K562 (cell line): ENCODE results near the gene BSDC1. TPM values are rescaled to one million over a fixed set of nuclear protein-coding genes. Genes with fewer than 3 reads are reported as not detected.

Experiments used
- ARID2 ChIP-seq: fragments of 450-650 bp; IDR thresholded peaks from 2 replicates; pipeline ENCODE4 v1.6.1; 2017; ENCODE audit warnings: antibody characterized with exemption, mild to moderate bottlenecking
- BHLHE40 ChIP-seq: IDR thresholded peaks from 2 replicates; pipeline ENCODE4 v1.6.1; 2011; ENCODE audit warnings: low read length, improper control_type of control experiment
- BMI1 ChIP-seq: fragments of 150-350 bp; IDR thresholded peaks from 2 replicates; pipeline ENCODE4 v1.6.1; 2014; ENCODE audit warnings: low read length
- CAMTA2 ChIP-seq: fragments of 250-450 bp; sonication (Bioruptor Pico); conservative IDR thresholded peaks from 2 replicates; pipeline ENCODE4 v1.5.1; 2022
- NFE2L1 ChIP-seq: fragments of 450-650 bp; IDR thresholded peaks from 2 replicates; pipeline ENCODE4 v1.6.1; 2016; ENCODE audit warnings: missing genetic modification characterization, low read depth, mild to moderate bottlenecking, missing compliant biosample characterization, moderate library complexity, borderline replicate concordance
- NONO ChIP-seq, 2 experiments: fragments of 200-400 bp in 1 of 2; fragments of 450-650 bp in 1 of 2; formaldehyde crosslinking in 1 of 2; IDR thresholded peaks; 2 replicates each; pipeline ENCODE4 v1.6.1; 2017; ENCODE audit warnings: low read depth in 2 of 2, mild to moderate bottlenecking in 2 of 2, moderate library complexity in 2 of 2, low read length in 1 of 2
- POLR2B ChIP-seq: fragments of 450-650 bp; IDR thresholded peaks from 2 replicates; pipeline ENCODE4 v1.6.1; 2018; ENCODE audit warnings: low read depth; ENCODE audit not compliant: partially characterized antibody
- RBM15 ChIP-seq: fragments of 200-400 bp; formaldehyde crosslinking; IDR thresholded peaks from 2 replicates; pipeline ENCODE4 v1.6.1; 2018; ENCODE audit warnings: mild to moderate bottlenecking, low read length, moderate library complexity; ENCODE audit not compliant: insufficient read depth
- TEAD2 ChIP-seq: fragments of 450-650 bp; IDR thresholded peaks from 2 replicates; pipeline ENCODE4 v1.6.1; 2016; ENCODE audit warnings: missing genetic modification characterization, control low read depth, missing compliant biosample characterization
- TRIM28 ChIP-seq: fragments of 450-650 bp; IDR thresholded peaks from 2 replicates; pipeline ENCODE4 v1.6.1; 2017
- XRCC4 ChIP-seq: IDR thresholded peaks from one replicate; pipeline ENCODE4 v1.6.1; 2011; ENCODE audit not compliant: insufficient read depth, insufficient read length; ENCODE audit errors: extremely low read depth
- ZBTB17 ChIP-seq: fragments of 450-650 bp; formaldehyde crosslinking; IDR thresholded peaks from 2 replicates; pipeline ENCODE4 v1.4.0; 2020; ENCODE audit warnings: mild to moderate bottlenecking
- ZC3H11A ChIP-seq: IDR thresholded peaks from 2 replicates; pipeline ENCODE4 v1.6.1; 2012; ENCODE audit warnings: low read depth, low read length, improper control_type of control experiment
- ZNF174 ChIP-seq: fragments of 250-450 bp; sonication (Bioruptor Pico); IDR thresholded peaks from 2 replicates; pipeline ENCODE4 v1.4.0; 2020; ENCODE audit warnings: mild to moderate bottlenecking
- ZNF436 ChIP-seq: fragments of 250-450, 450-650 bp; sonication (Bioruptor Pico); formaldehyde crosslinking; IDR thresholded peaks from 2 replicates; pipeline ENCODE4 v1.7.0; 2020; ENCODE audit warnings: mild to moderate bottlenecking
- polyA plus RNA-seq, 8 experiments: library from polyadenylated mRNA; depleted of rRNA in 4 of 8; stranded (reverse) in 5 of 8; unstranded in 3 of 8; fragments of >200 nt; fragmentation: Nextera tagmentation in 2 of 8; fragmentation: Illumina TruSeq in 1 of 8; extraction: Ambion mirVana in 2 of 8; extraction: Trizol in 1 of 8; gene quantifications; 2 replicates each; pipeline versions ENCODE4 v1.2.1 to v1.2.3, GENCODE V29; 2011 to 2014; ENCODE audit warnings: inconsistent platforms in 1 of 8, missing spikeins in 1 of 8
- total RNA-seq, 7 experiments: library from RNA; depleted of rRNA in 6 of 7; stranded (reverse); fragments of >200 nt in 6 of 7; fragmentation: Illumina TruSeq in 2 of 7; extraction: Trizol in 2 of 7; gene quantifications; 2 replicates each; pipeline versions ENCODE4 v1.2.1 to v1.2.3, GENCODE V29; 2011 to 2021; ENCODE audit warnings: low replicate concordance in 1 of 7
- TF ChIP-seq, protein P1 (sequence below): sonication (generic); formaldehyde crosslinking; IDR thresholded peaks from 2 replicates; pipeline ENCODE4 v1.8.0; 2022; ENCODE audit warnings: missing genetic modification reagents, mild to moderate bottlenecking, borderline replicate concordance
- TF ChIP-seq, protein P2 (sequence below): fragments of 450-650 bp; formaldehyde crosslinking; IDR thresholded peaks from 2 replicates; pipeline ENCODE4 v1.4.0; 2020; ENCODE audit warnings: mild to moderate bottlenecking, moderate library complexity
- TF ChIP-seq, protein P3 (sequence below): fragments of 450-650 bp; conservative IDR thresholded peaks from 2 replicates; pipeline ENCODE4 v1.6.1; 2016; ENCODE audit warnings: missing genetic modification characterization, low read depth, mild to moderate bottlenecking, control low read depth, missing compliant biosample characterization
- TF ChIP-seq, protein P4 (sequence below), 2 experiments: fragments of 250-450 bp in 1 of 2; fragments of 450-650 bp in 1 of 2; sonication (Bioruptor Pico) in 1 of 2; IDR thresholded peaks; 2 replicates each; pipeline versions ENCODE4 v1.6.1 to v1.8.0; 2016 to 2021; ENCODE audit warnings: mild to moderate bottlenecking in 2 of 2, moderate library complexity in 2 of 2, missing compliant biosample characterization in 1 of 2, missing genetic modification characterization in 1 of 2
- TF ChIP-seq, protein P5 (sequence below), 2 experiments: IDR thresholded peaks; 2 replicates each; pipeline ENCODE4 v1.6.1; 2012; ENCODE audit warnings: improper control_type of control experiment in 2 of 2, low read depth in 2 of 2, low read length in 2 of 2, borderline replicate concordance in 1 of 2

BSDC1 gene
- total and polyA plus RNA-seq, 9 of the 15 experiments (the other 6 are each of a cell fraction or from before 2014, with no cell fraction given) = 10.2 to 96.8 (median 73.1) TPM

DNA sequence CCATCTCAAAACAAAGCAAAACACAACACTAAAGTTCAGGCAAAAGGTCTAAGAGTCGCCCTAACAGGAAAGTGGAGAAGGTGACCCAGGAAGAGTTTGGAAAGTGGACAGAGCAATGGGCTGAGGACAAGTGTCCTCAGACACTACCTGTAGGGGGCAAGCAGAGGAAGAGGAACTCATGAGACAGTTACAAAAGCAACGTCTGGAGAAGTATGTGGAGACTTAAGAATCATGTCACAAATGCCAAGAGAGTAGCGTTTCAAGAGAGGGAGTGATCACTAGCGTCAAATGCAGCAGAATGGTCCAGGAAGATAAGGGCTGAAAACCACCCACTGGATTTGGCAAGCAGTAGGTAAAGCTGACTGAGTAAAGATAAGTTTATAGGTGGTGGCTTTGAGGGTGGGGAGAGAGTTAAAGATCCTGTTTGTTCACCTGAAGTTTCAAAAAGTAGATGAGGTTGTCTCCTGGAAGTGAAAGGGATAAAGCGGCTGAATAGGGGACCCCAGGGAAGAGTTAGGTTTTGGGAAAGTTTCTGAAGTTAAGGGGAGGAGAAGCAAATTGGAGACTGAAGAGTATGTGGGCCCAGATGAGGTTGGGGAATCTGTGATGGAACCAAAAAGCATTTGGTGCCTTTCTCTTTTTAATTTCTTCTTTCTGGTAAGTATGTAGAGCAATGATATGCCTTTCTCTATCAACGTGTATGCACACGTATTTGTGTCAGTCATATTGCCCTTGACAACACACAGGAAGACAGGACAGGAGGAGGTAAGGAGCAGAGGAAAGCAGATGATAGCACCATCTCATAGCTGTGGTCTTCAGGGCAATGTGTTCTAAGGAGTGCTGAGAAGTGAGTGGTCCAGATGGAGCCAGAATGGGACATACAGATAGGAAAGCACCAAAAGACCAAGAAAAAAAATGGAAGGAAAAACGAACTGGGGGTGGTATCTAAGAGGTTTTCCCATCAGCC, 3.1 kb downstream of the BSDC1 start (continued):
- TF ChIP-seq, protein P1, sequence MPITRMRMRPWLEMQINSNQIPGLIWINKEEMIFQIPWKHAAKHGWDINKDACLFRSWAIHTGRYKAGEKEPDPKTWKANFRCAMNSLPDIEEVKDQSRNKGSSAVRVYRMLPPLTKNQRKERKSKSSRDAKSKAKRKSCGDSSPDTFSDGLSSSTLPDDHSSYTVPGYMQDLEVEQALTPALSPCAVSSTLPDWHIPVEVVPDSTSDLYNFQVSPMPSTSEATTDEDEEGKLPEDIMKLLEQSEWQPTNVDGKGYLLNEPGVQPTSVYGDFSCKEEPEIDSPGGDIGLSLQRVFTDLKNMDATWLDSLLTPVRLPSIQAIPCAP (CRISPR knock-in tag) = no peak
- TF ChIP-seq, protein P2, sequence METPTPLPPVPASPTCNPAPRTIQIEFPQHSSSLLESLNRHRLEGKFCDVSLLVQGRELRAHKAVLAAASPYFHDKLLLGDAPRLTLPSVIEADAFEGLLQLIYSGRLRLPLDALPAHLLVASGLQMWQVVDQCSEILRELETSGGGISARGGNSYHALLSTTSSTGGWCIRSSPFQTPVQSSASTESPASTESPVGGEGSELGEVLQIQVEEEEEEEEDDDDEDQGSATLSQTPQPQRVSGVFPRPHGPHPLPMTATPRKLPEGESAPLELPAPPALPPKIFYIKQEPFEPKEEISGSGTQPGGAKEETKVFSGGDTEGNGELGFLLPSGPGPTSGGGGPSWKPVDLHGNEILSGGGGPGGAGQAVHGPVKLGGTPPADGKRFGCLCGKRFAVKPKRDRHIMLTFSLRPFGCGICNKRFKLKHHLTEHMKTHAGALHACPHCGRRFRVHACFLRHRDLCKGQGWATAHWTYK (CRISPR knock-in tag) = peak; percentile 67; the same call in 1 of the 2 replicates
- TF ChIP-seq NFE2L1 (tag) = no peak
- no peak for TF ChIP-seq XRCC4
- TF ChIP-seq, protein P3, sequence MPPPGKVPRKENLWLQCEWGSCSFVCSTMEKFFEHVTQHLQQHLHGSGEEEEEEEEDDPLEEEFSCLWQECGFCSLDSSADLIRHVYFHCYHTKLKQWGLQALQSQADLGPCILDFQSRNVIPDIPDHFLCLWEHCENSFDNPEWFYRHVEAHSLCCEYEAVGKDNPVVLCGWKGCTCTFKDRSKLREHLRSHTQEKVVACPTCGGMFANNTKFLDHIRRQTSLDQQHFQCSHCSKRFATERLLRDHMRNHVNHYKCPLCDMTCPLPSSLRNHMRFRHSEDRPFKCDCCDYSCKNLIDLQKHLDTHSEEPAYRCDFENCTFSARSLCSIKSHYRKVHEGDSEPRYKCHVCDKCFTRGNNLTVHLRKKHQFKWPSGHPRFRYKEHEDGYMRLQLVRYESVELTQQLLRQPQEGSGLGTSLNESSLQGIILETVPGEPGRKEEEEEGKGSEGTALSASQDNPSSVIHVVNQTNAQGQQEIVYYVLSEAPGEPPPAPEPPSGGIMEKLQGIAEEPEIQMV (tag) = no peak
- no peak for TF ChIP-seq RBM15
- peak; percentile 69 for TF ChIP-seq BHLHE40
- TF ChIP-seq ARID2 = peak; percentile 27; the same call in 1 of the 2 replicates
- no peak for TF ChIP-seq ZBTB17 (CRISPR knock-in tag)
- TF ChIP-seq ZC3H11A = no peak
- TF ChIP-seq ZNF436 (CRISPR knock-in tag) = no peak
- TF ChIP-seq TEAD2 (tag) = no peak
- peak; percentile 68; the same call in 1 of the 2 replicates for TF ChIP-seq TRIM28
- no peak for TF ChIP-seq ZNF174 (CRISPR knock-in tag)
- TF ChIP-seq, protein P4, sequence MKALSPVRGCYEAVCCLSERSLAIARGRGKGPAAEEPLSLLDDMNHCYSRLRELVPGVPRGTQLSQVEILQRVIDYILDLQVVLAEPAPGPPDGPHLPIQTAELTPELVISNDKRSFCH (CRISPR knock-in tag; IDR thresholded peaks at IDR 0.05) = no peak
- TF ChIP-seq, protein P4 (tag; IDR thresholded peaks at IDR 0.05) = peak; percentile 75; the same call in 1 of the 2 replicates
- TF ChIP-seq POLR2B = no peak
- TF ChIP-seq CAMTA2 = no peak
- TF ChIP-seq BMI1 = no peak
- TF ChIP-seq NONO (IDR thresholded peaks at IDR 0.05; ENCODE audit: low read depth in 2 of 2, low read length in 1 of 2) = peak in 1 of 2 experiments; percentile 74; a peak in 2 of 4 replicates
- TF ChIP-seq, protein P5, sequence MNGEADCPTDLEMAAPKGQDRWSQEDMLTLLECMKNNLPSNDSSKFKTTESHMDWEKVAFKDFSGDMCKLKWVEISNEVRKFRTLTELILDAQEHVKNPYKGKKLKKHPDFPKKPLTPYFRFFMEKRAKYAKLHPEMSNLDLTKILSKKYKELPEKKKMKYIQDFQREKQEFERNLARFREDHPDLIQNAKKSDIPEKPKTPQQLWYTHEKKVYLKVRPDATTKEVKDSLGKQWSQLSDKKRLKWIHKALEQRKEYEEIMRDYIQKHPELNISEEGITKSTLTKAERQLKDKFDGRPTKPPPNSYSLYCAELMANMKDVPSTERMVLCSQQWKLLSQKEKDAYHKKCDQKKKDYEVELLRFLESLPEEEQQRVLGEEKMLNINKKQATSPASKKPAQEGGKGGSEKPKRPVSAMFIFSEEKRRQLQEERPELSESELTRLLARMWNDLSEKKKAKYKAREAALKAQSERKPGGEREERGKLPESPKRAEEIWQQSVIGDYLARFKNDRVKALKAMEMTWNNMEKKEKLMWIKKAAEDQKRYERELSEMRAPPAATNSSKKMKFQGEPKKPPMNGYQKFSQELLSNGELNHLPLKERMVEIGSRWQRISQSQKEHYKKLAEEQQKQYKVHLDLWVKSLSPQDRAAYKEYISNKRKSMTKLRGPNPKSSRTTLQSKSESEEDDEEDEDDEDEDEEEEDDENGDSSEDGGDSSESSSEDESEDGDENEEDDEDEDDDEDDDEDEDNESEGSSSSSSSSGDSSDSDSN (IDR thresholded peaks at IDR 0.05; ENCODE audit: borderline replicate concordance in 1 of 2, low read depth in 2 of 2, low read length in 2 of 2) = no peak
